Bone marrow (tissue), 2 donors: ENCODE data around the gene IQGAP2.

Experiments used
- DNase-seq, 2 donors: peaks; one replicate each; lab custom pipeline; 2025; lab: John Stamatoyannopoulos, UW

Gene IQGAP2

DNA sequence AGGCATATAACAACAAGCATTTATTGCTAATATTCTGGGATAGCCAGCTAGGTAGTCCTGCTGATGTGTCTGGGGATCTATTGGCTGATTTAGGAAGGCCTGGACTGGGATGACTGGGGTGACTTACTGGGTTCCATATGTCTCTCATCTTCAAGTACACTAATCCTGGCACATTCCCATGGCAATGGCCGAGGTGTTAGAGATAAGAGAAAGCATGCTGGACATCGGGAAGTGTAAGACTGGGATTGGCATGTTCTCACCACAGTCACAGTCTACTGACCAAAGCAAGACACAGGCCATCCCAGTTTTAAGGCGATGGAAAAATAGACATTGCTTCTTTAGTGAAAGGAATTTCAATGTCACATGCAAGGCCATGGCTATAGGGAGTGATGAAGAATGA is 342.6 kb downstream of the IQGAP2 start:
- DNase-seq: no peak

DNA sequence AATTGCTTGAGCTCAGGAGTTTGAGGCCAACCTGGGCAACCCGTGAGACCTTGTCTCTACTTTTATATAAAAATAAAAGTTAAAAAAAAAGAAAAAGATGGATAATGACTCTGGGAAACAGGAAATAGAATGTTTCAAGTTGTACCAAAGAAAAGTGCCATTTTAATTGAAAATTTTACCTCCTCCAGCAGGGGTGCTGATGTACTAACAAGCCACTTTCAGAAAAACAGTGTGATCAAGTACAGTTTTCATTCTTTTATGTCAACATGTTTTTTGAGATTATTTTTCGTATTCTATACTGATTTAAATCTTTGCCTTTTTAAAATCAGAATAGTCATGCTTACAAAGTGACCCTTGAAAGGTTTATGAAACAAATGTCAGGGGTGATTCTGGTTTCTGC is 343.6 kb downstream of the IQGAP2 start:
- DNase-seq: no peak

DNA sequence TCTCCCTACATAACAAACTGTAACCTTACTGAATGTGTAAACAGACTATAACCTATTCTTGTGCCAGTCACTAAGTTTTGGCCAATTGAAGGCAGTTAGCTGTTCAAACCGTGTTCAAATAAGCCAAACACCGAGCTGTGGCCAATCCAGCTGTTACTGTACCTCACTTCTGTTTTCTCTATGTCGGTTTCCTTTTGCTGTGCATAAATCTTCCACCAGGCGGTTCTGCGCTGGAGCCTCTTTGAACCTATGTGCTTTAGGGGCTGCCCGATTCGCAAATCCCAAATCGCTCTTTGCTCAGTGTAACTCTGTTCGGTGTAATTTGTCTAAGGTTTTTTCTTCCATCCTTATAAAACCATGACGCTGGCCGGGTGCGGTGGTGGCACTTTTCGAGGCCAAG is 344.6 kb downstream of the IQGAP2 start:
- no peak for DNase-seq

DNA sequence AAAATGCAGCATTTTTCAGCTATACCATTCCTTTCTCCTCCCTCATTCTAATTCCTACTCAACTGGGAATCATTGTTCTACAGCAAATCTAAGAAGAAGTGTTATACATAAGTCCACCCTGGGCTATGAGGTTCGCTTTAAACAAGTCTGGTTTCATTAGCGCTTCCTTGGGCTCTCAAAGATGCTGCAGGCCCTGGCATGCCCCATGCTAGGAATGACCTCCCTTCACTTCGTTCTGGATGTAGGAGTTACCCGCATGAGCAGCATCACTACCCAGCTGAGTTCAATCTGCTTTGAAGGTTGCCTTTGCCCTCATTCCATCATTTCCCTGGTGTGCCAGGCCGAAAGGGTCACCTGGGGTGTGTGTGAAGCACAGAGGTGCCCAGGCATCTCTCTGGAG is 348.2 kb downstream of the IQGAP2 start:
- no peak for DNase-seq

DNA sequence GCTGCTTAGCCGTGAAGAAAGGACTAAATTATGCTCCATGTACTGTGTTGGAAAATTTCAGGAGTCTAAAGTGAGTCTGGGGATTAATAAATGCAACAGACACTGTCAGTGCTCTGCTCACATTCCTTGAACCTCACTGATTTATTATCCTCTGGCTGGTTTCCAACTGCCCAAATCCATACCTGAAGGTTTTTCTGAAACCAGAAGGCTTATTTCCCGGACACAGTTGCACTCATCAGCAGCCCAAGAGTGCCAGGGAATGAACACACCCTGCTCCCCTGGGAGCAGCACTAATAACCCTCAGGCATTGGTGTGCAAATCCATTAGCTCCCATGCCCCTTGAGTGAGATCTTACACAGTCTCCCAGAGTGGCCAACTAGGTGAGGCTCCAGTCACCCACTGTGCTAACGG is 351.6 kb downstream of the IQGAP2 start:
- no peak for DNase-seq

DNA sequence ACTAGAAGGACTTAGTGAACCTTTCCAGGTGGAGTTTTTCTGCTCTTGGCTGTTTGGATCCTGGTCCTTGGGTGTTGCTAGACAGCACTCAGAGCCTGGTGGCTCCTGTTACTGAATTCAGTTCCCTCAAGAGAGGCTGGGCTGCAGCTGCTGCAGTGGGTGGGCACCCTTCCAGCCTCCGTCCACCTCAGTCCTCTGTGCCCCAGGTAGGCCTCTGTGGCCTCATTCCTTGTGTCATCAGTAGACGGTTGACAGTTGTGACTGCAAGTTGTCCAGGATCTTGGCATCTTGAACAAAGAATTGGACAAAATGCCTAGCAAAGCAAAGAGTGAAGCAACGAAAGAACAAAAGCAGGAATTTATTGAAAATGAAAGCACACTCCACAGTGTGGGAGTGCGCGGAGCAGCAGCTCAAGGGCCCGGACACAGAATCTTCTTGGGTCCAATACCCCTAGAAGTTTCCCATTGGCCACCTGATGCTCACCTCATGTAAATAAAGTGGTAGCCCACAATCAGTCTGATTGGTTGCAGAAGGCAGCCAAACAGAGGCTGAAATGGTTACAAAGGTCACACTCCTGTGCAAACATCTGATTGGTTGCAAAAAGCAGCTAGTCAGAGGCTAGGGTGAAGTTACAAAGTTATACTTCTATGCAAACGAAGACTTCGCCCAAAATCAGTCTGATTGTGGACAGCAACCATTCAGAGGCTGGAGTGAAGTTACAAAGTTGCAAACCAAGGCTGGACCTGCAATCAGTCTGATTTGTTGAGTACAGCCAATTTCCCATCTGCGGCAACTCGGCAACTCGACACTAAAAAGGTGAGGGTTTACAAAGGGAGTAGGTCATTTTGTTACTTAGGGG is 352.9 kb downstream of the IQGAP2 start:
- no peak for DNase-seq

DNA sequence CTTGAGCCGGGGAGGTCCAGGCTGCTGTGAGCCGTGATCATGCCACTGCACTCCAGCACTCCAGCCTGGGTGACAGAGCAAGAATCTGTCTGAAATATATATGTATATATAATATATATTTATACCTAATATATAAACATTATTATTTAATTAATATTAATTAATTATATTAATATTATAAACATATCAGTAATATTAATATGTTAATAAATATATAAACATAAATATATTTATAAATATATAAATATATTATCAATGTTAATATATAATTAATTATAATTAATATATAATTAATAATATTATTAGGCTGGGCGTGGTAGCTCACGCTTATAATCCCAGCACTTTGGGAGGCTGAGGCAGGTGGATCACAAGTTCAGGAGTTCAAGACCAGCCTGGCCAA is 354.0 kb downstream of the IQGAP2 start:
- DNase-seq: no peak
